Suppressor macrophage treated with lipopolysaccharide for 1 hour (primary cell): ENCODE results near the gene FEM1B.

Source experiments
- DNase-seq, 3 donors: peaks; one replicate each; pipeline ENCODE4 v3.0.0-alpha.2; 2020 to 2022

The FEM1B gene

GRCh38 chr15:68285259-68285980 lies 7.9 kb downstream of the FEM1B start:
- DNase-seq: peak; percentile 28 to 62 (median 42)

- no peak for DNase-seq
Observed at GRCh38 chr15:68286256-68286655, 8.7 kb downstream of the FEM1B start.

- no peak for DNase-seq
Observed at GRCh38 chr15:68289057-68289456, 11.5 kb downstream of the FEM1B start.

- no peak for DNase-seq
Observed at GRCh38 chr15:68289621-68290352, 12.2 kb downstream of the FEM1B start.

- DNase-seq: no peak
Observed at GRCh38 chr15:68290715-68291114, 13.2 kb downstream of the FEM1B start.

GRCh38 chr15:68292157-68292781 lies 14.7 kb downstream of the FEM1B start:
- DNase-seq: no peak

- DNase-seq: no peak
Observed at GRCh38 chr15:68292967-68293366, 15.4 kb downstream of the FEM1B start.

- peak in 2 of 3 donors; percentile 20 to 28 for DNase-seq
Observed at GRCh38 chr15:68295014-68295805, 17.7 kb downstream of the FEM1B start.

GRCh38 chr15:68298336-68298735 lies 20.8 kb downstream of the FEM1B start:
- no peak for DNase-seq

- DNase-seq: peak; percentile 72 to 84 (median 79)
Observed at GRCh38 chr15:68298882-68299381, 21.4 kb downstream of the FEM1B start.

GRCh38 chr15:68299436-68299835 lies 21.9 kb downstream of the FEM1B start:
- DNase-seq: no peak

GRCh38 chr15:68300115-68300940 lies 22.8 kb downstream of the FEM1B start:
- no peak for DNase-seq

- peak; percentile 69 to 72 (median 72) for DNase-seq
Observed at GRCh38 chr15:68301301-68301700, 23.8 kb downstream of the FEM1B start.

GRCh38 chr15:68302729-68303128 lies 25.2 kb downstream of the FEM1B start:
- no peak for DNase-seq

GRCh38 chr15:68303134-68303533 lies 25.6 kb downstream of the FEM1B start:
- no peak for DNase-seq

- DNase-seq: peak; percentile 76 to 86 (median 78)
Observed at GRCh38 chr15:68303560-68304436, 26.3 kb downstream of the FEM1B start.

GRCh38 chr15:68304589-68305337 lies 27.2 kb downstream of the FEM1B start:
- no peak for DNase-seq

- no peak for DNase-seq
Observed at GRCh38 chr15:68305420-68305871, 27.9 kb downstream of the FEM1B start.

GRCh38 chr15:68307131-68307928 lies 29.8 kb downstream of the FEM1B start:
- no peak for DNase-seq
